ENCODE data around the gene SEC14L2.

SEC14L2 gene

GRCh38 chr22:30396871-30397655, at the start of gene SEC14L2:
TSS of gene SEC14L2 (plus strand) at chr22:30397018. CDS start at chr22:30397117, 99 bp downstream.
- DNase-seq = no peak

DNA sequence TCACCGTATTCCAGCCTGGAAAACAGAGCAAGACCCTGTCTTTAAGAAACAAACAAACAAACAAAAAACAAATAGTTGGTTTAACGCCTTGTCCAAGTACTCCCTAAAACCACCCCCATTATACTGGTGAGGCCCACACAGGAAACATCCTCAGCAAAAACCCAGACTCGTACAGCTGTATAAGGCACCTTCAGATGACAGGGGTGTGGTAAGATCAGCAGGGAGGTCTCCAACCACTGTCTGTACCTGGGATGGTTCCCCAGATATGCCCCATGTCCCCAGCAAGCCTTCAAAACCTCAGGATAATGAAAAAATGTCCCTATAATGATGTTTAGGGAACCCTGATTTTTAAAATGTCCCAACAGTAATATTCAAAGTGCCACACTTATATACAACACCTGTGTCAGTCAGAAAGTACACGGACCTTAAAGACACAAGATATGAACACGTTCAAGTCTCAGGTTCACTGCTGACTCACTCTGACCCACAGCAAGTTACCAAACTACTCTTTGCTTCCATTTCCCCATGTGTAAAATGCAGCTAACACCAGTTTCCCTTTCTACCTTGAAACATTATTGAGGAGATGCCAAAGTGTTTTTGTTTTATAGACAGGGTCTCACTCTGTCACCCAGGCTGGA, 49.4 kb upstream of the SEC14L2 start:
- no peak for DNase-seq

DNA sequence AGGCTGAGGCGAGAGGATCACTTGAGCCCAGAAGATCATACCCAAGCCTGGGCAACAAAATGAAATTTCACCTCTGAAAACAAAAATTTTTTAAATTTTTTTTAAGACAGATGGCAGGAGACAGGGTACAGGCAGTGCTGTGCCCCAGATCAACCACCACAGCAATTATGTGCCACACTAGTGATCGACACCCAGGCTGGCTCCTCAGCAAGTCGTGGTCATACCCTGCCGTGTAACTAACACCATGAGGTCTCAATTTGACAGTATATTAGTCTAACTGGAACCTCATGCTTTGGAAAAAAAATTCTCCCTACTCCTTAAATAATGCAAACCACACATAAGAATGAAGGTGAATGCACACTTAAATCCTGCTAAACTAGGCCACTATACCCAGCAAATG, 48.4 kb upstream of the SEC14L2 start:
- DNase-seq = no peak

DNA sequence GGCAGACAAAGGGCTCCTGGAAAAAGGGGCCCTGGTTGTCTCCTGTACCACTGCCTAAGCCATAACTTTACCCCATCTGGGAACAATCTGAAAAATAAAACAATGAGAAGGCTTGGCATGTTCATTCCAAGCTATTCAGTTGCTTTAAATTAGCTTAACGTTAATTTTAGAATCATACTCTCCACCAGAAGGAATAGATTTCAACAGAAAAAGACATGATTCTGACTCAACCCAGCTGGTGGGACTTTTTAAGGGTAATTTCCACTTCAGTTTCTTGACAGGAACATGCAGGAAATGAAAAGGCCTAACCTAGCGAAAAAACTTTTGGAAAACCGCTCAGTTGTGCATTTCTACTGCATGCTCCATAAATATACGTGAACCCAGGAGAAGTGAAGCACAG, 48.0 kb upstream of the SEC14L2 start:
- DNase-seq = no peak

- no peak for DNase-seq
Measured at GRCh38 chr22:30351226-30351625, 45.6 kb upstream of the SEC14L2 start.

DNA sequence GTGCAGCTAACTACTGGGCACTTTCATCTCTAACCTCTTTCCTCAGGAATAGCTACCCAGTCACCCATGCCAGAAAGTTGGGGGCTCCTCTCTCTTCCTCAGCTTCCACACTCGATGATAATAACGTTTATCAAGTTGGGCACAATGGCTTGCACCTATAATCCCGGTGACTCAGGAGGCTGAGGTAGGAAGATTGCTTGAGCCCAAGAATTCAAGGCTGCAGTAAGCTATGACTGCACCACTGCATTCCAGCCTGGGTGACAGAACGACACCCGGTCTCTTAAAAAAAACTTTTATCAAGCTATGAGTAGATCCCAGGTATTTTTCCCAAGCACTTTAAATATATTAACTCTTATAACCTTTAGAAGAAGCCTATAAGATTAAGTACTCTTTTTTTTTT, 42.2 kb upstream of the SEC14L2 start:
- DNase-seq = no peak

DNA sequence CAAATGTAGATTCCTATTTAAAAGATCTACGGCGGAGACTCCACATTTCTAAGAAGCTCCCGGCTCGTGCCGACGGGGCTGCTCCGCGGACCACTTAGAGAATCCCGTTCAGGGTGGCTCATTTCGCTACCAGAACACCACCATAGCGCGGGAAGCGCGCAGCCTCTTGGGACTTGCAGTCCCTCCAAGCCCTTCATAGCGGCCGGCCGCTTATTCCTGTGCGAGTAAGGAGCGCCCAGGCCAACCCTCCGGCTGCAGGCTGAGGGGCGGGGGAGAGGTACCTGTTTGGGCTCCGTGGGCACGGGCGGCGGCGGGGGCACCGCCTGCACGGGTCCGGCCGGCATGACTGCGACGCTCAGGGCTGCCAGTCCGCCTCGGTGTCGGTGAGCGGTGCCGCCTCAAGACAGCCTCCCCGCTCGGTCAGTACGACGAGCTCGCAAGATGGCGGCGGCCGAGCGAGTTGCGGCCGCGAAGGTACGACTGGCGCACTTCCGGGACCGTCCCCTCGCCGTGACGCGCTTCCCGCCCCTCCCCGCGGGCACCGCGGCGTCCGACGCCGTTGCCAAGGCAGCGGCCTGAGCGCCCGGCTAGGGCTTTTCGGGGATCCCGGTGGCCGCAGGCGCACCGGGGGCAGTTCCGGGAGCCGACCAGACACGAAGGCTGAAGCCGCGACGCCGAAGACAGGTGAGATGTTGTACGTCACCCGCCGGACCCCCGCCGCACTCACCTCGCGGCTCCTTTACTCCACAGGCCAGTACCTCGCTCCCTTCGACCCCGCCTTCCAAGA, 40.2 kb upstream of the SEC14L2 start, which contains the start of the genes CCDC157 and SF3A1:
Gene CCDC157 (plus strand): TSS at position 559 of the 787 bp plus-strand sequence. CDS start 8,994 bp downstream, outside the sequence.
Gene SF3A1 (minus strand): TSS at position 446 of the 787 bp plus-strand sequence. CDS start 102 bp downstream, at position 344.
- peak; percentile 86 for DNase-seq

GRCh38 chr22:30357236-30357570, 39.6 kb upstream of the SEC14L2 start:
- no peak for DNase-seq

GRCh38 chr22:30357650-30358215, 39.1 kb upstream of the SEC14L2 start:
- no peak for DNase-seq

DNA sequence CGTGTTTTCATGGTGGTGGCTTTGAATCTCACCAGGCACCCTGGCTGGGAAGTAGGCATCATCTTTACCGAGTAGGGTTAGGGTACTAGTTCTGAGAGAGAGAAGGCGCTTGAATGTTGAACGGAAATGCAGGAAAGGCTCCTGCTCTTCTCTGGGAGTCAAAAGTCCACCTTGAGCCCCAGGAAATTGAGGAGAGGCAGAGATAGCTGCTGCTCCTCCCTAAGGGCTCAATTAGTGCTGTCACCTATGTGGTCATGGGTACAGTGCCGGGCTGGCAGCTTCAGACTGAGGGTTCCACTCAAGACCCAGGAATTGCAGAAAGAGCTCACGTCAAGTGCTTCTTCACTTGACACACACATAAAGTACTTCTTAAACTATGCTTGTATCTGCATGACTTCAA, 38.3 kb upstream of the SEC14L2 start:
- DNase-seq = no peak

DNA sequence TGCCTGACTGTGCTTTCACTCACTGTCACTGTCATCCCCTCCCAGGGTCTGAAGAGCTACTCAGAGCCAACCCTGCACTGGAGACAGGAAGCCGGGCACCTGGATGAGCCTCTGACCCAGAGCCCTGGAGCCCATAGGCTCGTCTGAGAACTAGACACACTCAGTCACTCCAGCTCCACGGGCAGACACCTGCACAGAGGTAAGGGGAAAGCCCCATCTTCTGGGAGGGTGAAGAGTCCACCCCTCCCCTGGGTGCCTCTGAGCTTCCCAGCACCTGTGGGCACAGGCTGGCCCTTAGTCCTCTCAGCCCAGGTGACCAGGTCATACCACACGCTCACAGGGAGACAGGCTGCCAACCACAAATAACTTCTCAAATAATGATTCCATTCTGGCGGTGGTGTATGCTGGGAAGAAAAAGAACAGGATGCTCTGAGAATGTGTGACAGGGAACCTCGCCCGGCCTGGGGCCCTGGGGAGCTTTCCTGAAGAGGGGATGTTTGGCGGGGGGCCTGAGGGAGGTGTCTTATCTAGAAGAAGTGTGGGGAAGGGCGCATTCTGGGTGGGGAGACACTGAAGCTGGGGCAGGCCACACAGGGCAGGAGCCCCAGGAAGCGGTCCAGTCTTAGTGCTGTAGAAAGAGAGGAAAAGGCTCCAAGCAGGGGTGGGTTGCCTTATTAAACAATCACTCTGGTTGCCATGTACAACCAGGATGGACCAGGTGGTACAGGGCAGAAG, 34.7 kb upstream of the SEC14L2 start:
- DNase-seq = no peak

DNA sequence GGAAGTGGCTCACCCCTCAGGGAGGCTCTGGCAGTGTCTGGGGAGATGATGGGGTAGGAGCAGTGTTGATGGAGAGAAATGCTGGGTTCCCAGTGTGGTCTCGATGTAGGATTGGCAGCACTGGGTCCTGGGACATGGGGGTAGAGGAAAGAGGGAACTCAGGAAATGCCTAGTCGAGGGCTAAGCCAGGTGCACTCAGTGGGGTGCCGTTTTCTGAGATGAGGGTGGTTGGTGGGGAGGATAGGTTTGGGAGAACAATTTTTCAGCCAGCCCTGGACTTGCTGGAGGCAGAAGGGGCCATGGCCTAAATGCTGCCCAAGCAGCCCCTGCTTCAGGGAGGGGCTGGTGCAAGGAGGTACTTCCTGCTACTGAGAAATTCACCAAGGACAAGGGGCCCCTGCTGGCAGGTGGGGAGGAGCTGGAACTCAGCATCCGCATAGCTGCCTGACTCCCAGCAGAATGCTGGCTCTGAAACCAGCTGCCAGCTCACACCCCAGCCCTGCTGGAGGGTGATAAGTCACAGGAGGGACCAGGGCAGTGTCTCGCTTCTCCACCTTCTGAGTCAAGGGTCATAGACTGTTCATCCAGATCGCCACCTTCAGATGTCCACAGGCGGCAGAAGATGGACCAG, 34.1 kb upstream of the SEC14L2 start:
- no peak for DNase-seq

DNA sequence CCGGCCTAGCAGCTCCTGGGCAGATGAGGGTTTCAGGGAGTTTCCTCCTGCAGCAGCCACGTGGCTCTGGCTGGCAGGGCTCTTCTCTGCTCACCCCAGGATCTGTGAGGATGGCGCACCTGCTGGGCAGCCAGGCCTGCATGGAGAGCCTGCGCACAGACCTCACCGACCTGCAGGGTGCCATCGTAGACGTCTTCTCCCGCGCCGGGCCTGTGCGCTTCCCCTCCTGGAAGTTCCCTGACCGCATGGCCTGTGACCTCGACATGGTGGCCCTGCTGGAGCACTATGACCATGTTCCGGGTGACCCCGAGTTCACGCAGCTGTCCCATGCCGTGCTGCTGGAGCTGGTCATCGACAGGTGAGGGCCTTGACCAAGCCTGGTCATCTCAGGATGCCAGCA, 30.9 kb upstream of the SEC14L2 start:
- DNase-seq = no peak

GRCh38 chr22:30368420-30368819, 28.4 kb upstream of the SEC14L2 start:
- no peak for DNase-seq

DNA sequence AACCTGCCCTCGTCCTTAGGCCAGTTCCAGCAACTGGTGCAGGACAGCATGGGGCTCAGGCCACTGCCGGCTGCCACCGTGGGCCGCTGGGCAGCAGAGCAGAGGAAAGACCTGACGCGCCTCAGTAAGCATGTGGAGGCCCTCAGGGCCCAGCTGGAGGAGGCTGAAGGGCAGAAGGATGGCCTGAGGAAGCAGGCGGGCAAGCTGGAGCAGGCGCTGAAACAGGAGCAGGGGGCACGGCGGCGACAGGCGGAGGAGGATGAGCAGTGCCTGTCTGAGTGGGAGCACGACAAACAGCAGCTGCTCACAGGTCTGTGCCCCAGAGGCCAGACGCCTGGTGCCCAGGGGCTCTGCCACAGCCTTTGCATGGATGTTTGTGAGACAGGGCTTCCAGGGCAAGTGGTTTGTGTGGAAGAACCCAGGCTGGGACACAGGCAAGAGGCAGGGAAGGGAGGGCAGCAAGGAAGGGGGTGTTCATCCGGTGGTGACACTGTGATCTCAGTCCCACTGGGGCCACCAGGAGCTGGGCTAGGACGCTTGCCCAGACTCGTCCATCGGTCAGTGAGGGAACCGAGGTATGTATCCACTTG, 26.1 kb upstream of the SEC14L2 start:
- no peak for DNase-seq

DNA sequence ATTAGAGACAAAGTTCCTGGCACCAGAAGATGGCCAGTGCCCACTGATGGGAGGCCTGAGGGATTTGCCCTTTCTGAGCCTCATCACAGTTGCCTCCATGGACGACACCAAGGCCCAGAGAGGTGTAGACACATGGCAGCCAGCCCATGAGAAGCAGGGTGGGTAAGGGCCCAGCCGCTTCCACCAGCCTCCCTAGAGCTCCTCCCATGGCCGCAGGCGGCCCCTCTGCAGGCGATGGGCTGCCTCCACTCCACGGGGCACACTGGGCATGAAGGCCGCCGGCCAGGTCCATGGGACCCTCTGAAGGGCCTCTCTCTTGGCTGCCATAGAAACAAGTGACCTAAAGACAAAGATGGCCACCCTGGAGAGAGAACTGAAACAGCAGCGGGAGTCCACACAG, 25.5 kb upstream of the SEC14L2 start:
- no peak for DNase-seq

DNA sequence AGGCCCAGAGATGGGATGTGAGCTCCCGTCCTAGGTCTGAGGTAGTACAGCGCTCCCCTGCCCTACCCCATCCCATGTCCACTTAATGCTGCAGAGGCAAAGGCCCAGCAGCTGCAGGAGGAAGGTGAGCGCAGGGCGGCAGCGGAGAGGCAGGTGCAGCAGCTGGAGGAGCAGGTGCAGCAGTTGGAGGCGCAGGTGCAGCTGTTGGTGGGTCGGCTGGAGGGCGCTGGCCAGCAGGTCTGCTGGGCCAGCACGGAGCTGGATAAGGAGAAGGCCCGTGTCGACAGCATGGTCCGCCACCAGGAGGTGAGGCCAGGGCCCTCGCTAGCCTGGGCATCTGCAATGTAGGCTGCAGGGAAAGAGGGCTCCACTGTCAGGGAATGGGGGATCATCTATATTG, 24.8 kb upstream of the SEC14L2 start:
- no peak for DNase-seq

GRCh38 chr22:30372915-30373314, 23.9 kb upstream of the SEC14L2 start:
- DNase-seq = no peak

GRCh38 chr22:30373331-30374325, 23.2 kb upstream of the SEC14L2 start:
- no peak for DNase-seq

DNA sequence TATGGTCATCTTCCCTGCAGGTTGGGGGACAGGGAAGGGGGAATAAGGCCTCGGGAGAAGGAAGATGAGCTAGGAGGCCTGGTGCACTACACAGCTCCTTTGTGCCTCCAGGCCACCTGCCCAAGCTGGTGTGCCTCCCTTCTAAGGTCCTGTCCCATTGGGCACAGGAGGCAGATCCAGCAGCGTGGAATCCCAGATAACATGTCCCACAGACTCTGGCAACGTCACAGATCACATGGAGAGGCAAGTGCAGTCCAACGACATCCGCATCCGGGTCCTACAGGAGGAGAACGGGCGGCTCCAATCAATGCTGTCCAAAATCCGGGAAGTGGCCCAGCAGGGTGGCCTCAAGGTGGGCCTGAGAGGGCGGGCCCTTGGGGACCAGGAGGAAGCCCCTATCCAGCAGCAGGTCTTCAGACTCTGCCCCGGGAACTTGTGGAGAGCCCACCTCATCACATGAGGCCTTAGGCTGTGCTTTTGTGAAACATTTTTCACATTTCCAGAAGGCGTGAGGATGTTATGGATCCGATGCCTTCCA, 21.4 kb upstream of the SEC14L2 start:
- DNase-seq = no peak
